H9 (cell line): ENCODE measurements around the gene IFT122. TPM values are rescaled to one million over a fixed set of nuclear protein-coding genes. Genes with fewer than 3 reads are reported as not detected.

Source experiments
- DNase-seq: peaks from one replicate; pipeline ENCODE4 v3.0.0-alpha.2; 2017
- H2AFZ ChIP-seq: one replicate; pipeline ENCODE4 v1.6.1; 2013; ENCODE audit warnings: mild to moderate bottlenecking, low read length, control low read depth, moderate library complexity
- H2AK5ac ChIP-seq: 2 replicates; pipeline ENCODE4 v1.6.1; 2013; ENCODE audit warnings: low read length, control low read depth, mixed read lengths; ENCODE audit not compliant: insufficient read length
- H2BK120ac ChIP-seq: one replicate; pipeline ENCODE4 v1.6.1; 2013; ENCODE audit warnings: low read depth, mild to moderate bottlenecking, low read length, control low read depth, inconsistent platforms; ENCODE audit not compliant: poor library complexity, severe bottlenecking
- H2BK12ac ChIP-seq: 2 replicates; pipeline ENCODE4 v1.6.1; 2013; ENCODE audit warnings: low read length, control low read depth, mixed read lengths, low read depth; ENCODE audit not compliant: insufficient read length
- H2BK15ac ChIP-seq: 2 replicates; pipeline ENCODE4 v1.6.1; 2013; ENCODE audit warnings: low read depth, low read length, control low read depth
- H2BK20ac ChIP-seq: one replicate; pipeline ENCODE4 v1.6.1; 2013; ENCODE audit warnings: low read depth, mild to moderate bottlenecking, low read length, control low read depth, inconsistent platforms; ENCODE audit not compliant: poor library complexity, severe bottlenecking
- H2BK5ac ChIP-seq: 2 replicates; pipeline ENCODE4 v1.6.1; 2013; ENCODE audit warnings: low read length, control low read depth, mixed read lengths; ENCODE audit not compliant: insufficient read length
- H3K14ac ChIP-seq: 2 replicates; pipeline ENCODE4 v1.6.1; 2013; ENCODE audit warnings: low read length, control low read depth; ENCODE audit not compliant: insufficient read depth
- H3K18ac ChIP-seq: 2 replicates; pipeline ENCODE4 v1.6.1; 2013; ENCODE audit warnings: low read depth, mild to moderate bottlenecking, mixed read lengths, low read length, control low read depth; ENCODE audit not compliant: insufficient read length
- H3K23ac ChIP-seq: 2 replicates; pipeline ENCODE4 v1.6.1; 2013; ENCODE audit warnings: low read length, control low read depth, mixed read lengths, low read depth; ENCODE audit not compliant: insufficient read length
- H3K23me2 ChIP-seq: 2 replicates; pipeline ENCODE4 v1.6.1; 2013; ENCODE audit warnings: low read depth, mild to moderate bottlenecking, mixed read lengths, low read length, control low read depth; ENCODE audit not compliant: insufficient read length, poor library complexity, severe bottlenecking
- H3K27ac ChIP-seq: 2 replicates; pipeline ENCODE4 v1.5.1; 2013; ENCODE audit warnings: low read length, control low read depth, mixed read lengths, low read depth; ENCODE audit not compliant: insufficient read length
- H3K27me3 ChIP-seq: 2 replicates; pipeline ENCODE4 v1.6.1; 2013; ENCODE audit warnings: low read length, control low read depth, inconsistent platforms; ENCODE audit not compliant: insufficient read depth
- H3K4ac ChIP-seq: 2 replicates; pipeline ENCODE4 v1.6.1; 2013; ENCODE audit warnings: low read depth, mild to moderate bottlenecking, control low read depth, inconsistent platforms, low read length, moderate library complexity
- H3K4me1 ChIP-seq: 2 replicates; pipeline ENCODE4 v1.6.1; 2013; ENCODE audit warnings: low read length, control low read depth, inconsistent platforms; ENCODE audit not compliant: insufficient read depth
- H3K4me2 ChIP-seq: 2 replicates; pipeline ENCODE4 v1.6.1; 2013; ENCODE audit warnings: low read length, control low read depth, mixed read lengths; ENCODE audit not compliant: insufficient read length, insufficient read depth
- H3K56ac ChIP-seq: 2 replicates; pipeline ENCODE4 v1.6.1; 2013; ENCODE audit warnings: low read depth, mild to moderate bottlenecking, mixed read lengths, low read length, control low read depth; ENCODE audit not compliant: insufficient read length
- H3K79me1 ChIP-seq: 2 replicates; pipeline ENCODE4 v1.6.1; 2013; ENCODE audit warnings: low read depth, mild to moderate bottlenecking, moderate library complexity, low read length, control low read depth, inconsistent platforms; ENCODE audit not compliant: insufficient read depth, poor library complexity, severe bottlenecking
- H3K79me2 ChIP-seq: 2 replicates; pipeline ENCODE4 v1.6.1; 2013; ENCODE audit warnings: low read length, control low read depth, inconsistent platforms; ENCODE audit not compliant: insufficient read depth
- H3K9ac ChIP-seq: 2 replicates; pipeline ENCODE4 v1.6.1; 2013; ENCODE audit warnings: low read length, control low read depth, mixed read lengths; ENCODE audit not compliant: insufficient read length; ENCODE audit errors: extremely low read depth
- H3K9me3 ChIP-seq: one replicate; pipeline ENCODE4 v1.6.1; 2013; ENCODE audit warnings: low read depth, low read length, inconsistent platforms; ENCODE audit not compliant: control insufficient read depth
- H3T11ph ChIP-seq: one replicate; pipeline ENCODE4 v1.6.1; 2013; ENCODE audit warnings: mild to moderate bottlenecking, low read length, control low read depth, inconsistent platforms
- H4K20me1 ChIP-seq: one replicate; pipeline ENCODE4 v1.6.1; 2013; ENCODE audit not compliant: control insufficient read depth, insufficient read length, insufficient read depth
- H4K5ac ChIP-seq: 2 replicates; pipeline ENCODE4 v1.6.1; 2013; ENCODE audit warnings: low read depth, mild to moderate bottlenecking, mixed read lengths, low read length, control low read depth; ENCODE audit not compliant: insufficient read length
- H4K8ac ChIP-seq: replicated peaks from 2 replicates; pipeline ENCODE4 v1.6.1; 2013; ENCODE audit warnings: low read length, control low read depth, mixed read lengths, low read depth; ENCODE audit not compliant: insufficient read length
- H4K91ac ChIP-seq: 2 replicates; pipeline ENCODE4 v1.6.1; 2013; ENCODE audit warnings: low read depth, mild to moderate bottlenecking, moderate library complexity, mixed read lengths, low read length, control low read depth; ENCODE audit not compliant: insufficient read length
- H3K27ac Mint-ChIP-seq, 3 experiments: 2 replicates in 2 of 3; 3 replicates in 1 of 3; pipeline ENCODE4 v1.8.0; 2020 to 2021; ENCODE audit warnings: mixed read lengths in 3 of 3, mild to moderate bottlenecking in 1 of 3, moderate library complexity in 1 of 3
- H3K27me3 Mint-ChIP-seq: 2 replicates; pipeline ENCODE4 v1.8.0; 2021; ENCODE audit warnings: low read depth, mild to moderate bottlenecking, moderate library complexity, mixed read lengths
- H3K36me3 Mint-ChIP-seq, 3 experiments: 2 replicates in 2 of 3; 3 replicates in 1 of 3; pipeline ENCODE4 v1.8.0; 2020 to 2021; ENCODE audit warnings: low read depth in 3 of 3, mixed read lengths in 3 of 3; ENCODE audit not compliant: insufficient read depth in 1 of 3
- H3K4me1 Mint-ChIP-seq, 2 experiments: 2 replicates each; pipeline ENCODE4 v1.8.0; 2020; ENCODE audit warnings: mixed read lengths in 2 of 2
- H3K4me3 Mint-ChIP-seq, 2 experiments: 2 replicates in 1 of 2; 3 replicates in 1 of 2; pipeline ENCODE4 v1.8.0; 2020 to 2021; ENCODE audit warnings: mild to moderate bottlenecking in 2 of 2, mixed read lengths in 2 of 2, moderate library complexity in 1 of 2
- H3K9me3 Mint-ChIP-seq, 2 experiments: 2 replicates in 1 of 2; 3 replicates in 1 of 2; pipeline ENCODE4 v1.8.0; 2020; ENCODE audit warnings: mild to moderate bottlenecking in 2 of 2, mixed read lengths in 2 of 2, moderate library complexity in 1 of 2
- CTCF ChIP-seq: fragments of 200-600 bp; sonication (generic); conservative IDR thresholded peaks from 3 replicates; pipeline ENCODE4 v1.8.0; 2021; ENCODE audit warnings: antibody characterized with exemption, mild to moderate bottlenecking
- WGBS: extraction: QIAGEN DNeasy Blood & Tissue Kit; methylation state at CpG from one replicate; pipeline ENCODE4 v1.1.7; 2013; ENCODE audit warnings: missing lambda C conversion rate, low lambda C conversion rate, mixed read lengths; ENCODE audit not compliant: insufficient read length; ENCODE audit errors: extremely low coverage; 5-methylcytosine and 5-hydroxymethylcytosine counted together
- total RNA-seq: library from RNA; stranded (reverse); gene quantifications from 2 replicates; pipeline ENCODE4 v1.2.1, GENCODE V29; 2021

IFT122 gene
- total RNA-seq, 1 experiment from 2014 or later: 19.3 TPM

GRCh38 chr3:129528589-129529100 is 88.6 kb downstream of the IFT122 start, which contains the start of gene RHO:
Gene RHO (plus strand): TSS chr3:129528639. CDS start chr3:129528734, 95 bp downstream.
- Mint-ChIP-seq H3K9me3 (no peaks in the 10 kb centered on the region), H3K27me3 (peaks cover 8% of the 10 kb centered on the region), H3K36me3 (no peaks in the 10 kb centered on the region; a peak in 1 of 7 replicates), H3K4me3 (no peak within 1 kb of the TSS), H3K27ac (peak within 1 kb of the TSS in 1 of 3 experiments; percentile 12; a peak in 1 of 7 replicates), H3K4me1 (peaks cover 30 to 37% of the 10 kb centered on the region in 2 experiments)
- Histone ChIP-seq H2BK5ac (no peak within 1 kb of the TSS), H2BK20ac (no peak within 1 kb of the TSS), H3K18ac (no peak within 1 kb of the TSS), H3K27ac (no peak within 1 kb of the TSS), H3K14ac (no peak within 1 kb of the TSS; the same call in 1 of the 2 replicates), H4K20me1 (no peaks in the 10 kb centered on the region), H3T11ph (no peak within 1 kb of the TSS), H4K8ac (no peak within 1 kb of the TSS), H3K9me3 (no peaks in the 10 kb centered on the region), H4K5ac (no peak within 1 kb of the TSS), H3K4ac (no peak within 1 kb of the TSS), H3K9ac (no peak within 1 kb of the TSS), H3K27me3 (no peaks in the 10 kb centered on the region), H3K79me2 (no peaks in the 10 kb centered on the region), H3K4me2 (no peak within 1 kb of the TSS), H2BK15ac (no peak within 1 kb of the TSS), H3K79me1 (no peaks in the 10 kb centered on the region), H2BK12ac (no peak within 1 kb of the TSS), H4K91ac (no peak within 1 kb of the TSS), H3K23me2 (no peaks in the 10 kb centered on the region), H2AK5ac (no peak within 1 kb of the TSS), H2AFZ (no peak within 1 kb of the TSS), H3K23ac (no peak within 1 kb of the TSS), H3K4me1 (peaks cover 13% of the 10 kb centered on the region; the same call in 1 of the 2 replicates), H3K56ac (no peak within 1 kb of the TSS), H2BK120ac (no peak within 1 kb of the TSS)
- no CpG with 5 or more reads among the region's 18 CpGs for WGBS
- no peak for DNase-seq
- TF ChIP-seq CTCF: no peak
